B cell (primary cell): Measurements from ENCODE around the gene TOPBP1. TPM values are rescaled to one million over a fixed set of nuclear protein-coding genes. Genes with fewer than 3 reads are reported as not detected.
A peak's percentile ranks its signal among the peaks of the same experiment; 100 is the strongest.

Experiments used
- ATAC-seq: fragments of 200-7000 bp; cut with Tn5 transposase; one replicate; pipeline ENCODE4 v1.10.0; 2021; ENCODE audit warnings: low read depth, mild to moderate bottlenecking, moderate number of reproducible peaks, moderate library complexity
- CTCF ChIA-PET: fragments of 350-600 bp; sonication (Branson Sonifier 250); formaldehyde crosslinking; loops from one replicate; lab custom pipeline; 2021; ENCODE audit warnings: antibody characterized with exemption, inconsistent platforms; lab: Charles Lee
- POLR2A ChIA-PET: fragments of 350-600 bp; sonication (Branson Sonifier 250); formaldehyde crosslinking; loops from one replicate; lab custom pipeline; 2021; ENCODE audit warnings: antibody characterized with exemption; lab: Charles Lee
- DNase-seq: peaks from one replicate; pipeline ENCODE4 v3.0.0; 2013
- H2AFZ ChIP-seq: 2 replicates; pipeline ENCODE4 v1.6.1; 2012; ENCODE audit warnings: mild to moderate bottlenecking, low read depth, low read length; ENCODE audit not compliant: insufficient read depth, poor library complexity, severe bottlenecking
- H3K27ac ChIP-seq, 2 donors: 1 replicate in 1 of 2; 2 replicates in 1 of 2; pipeline ENCODE4 v1.5.1; 2012 to 2013; ENCODE audit warnings: low read length in 2 of 2, mild to moderate bottlenecking in 2 of 2, moderate library complexity in 1 of 2
- H3K27me3 ChIP-seq, 4 experiments: fragments of 200-600 bp in 1 of 4; sonication (generic) in 1 of 4; replicated peaks in 1 of 4; 1 replicate in 2 of 4; 2 replicates in 2 of 4; pipeline versions ENCODE4 v1.6.1 to v1.7.0; 2013 to 2016; ENCODE audit warnings: low read length in 3 of 4, mild to moderate bottlenecking in 2 of 4, mixed read lengths in 1 of 4, moderate library complexity in 1 of 4; ENCODE audit not compliant: insufficient read depth in 4 of 4, control insufficient read depth in 3 of 4; ENCODE audit errors: control extremely low read depth in 1 of 4
- H3K36me3 ChIP-seq, 2 experiments: replicated peaks in 1 of 2; 1 replicate in 1 of 2; 2 replicates in 1 of 2; pipeline versions ENCODE4 v1.6.1 to v1.7.1; 2013; ENCODE audit warnings: low read length in 1 of 2; ENCODE audit not compliant: insufficient read depth in 2 of 2, control insufficient read depth in 1 of 2; ENCODE audit errors: control extremely low read depth in 1 of 2, extremely low read depth in 1 of 2
- H3K4me1 ChIP-seq, 2 donors: fragments of 200-600 bp in 1 of 2; sonication (generic) in 1 of 2; 1 replicate in 1 of 2; 2 replicates in 1 of 2; pipeline versions ENCODE4 v1.5.1 to v1.6.1; 2013 to 2017; ENCODE audit warnings: low read length in 2 of 2; ENCODE audit not compliant: control insufficient read depth in 2 of 2, insufficient read depth in 2 of 2
- H3K4me2 ChIP-seq: replicated peaks from 2 replicates; pipeline ENCODE3; 2012; ENCODE audit warnings: mild to moderate bottlenecking, low read depth, low read length; ENCODE audit not compliant: poor library complexity, severe bottlenecking
- H3K4me3 ChIP-seq, 5 experiments: fragments of 200-600 bp in 1 of 5; sonication (generic) in 1 of 5; 1 replicate in 3 of 5; 2 replicates in 2 of 5; pipeline versions ENCODE4 v1.5.1 to v1.7.0; 2011 to 2016; ENCODE audit warnings: low read length in 4 of 5, mild to moderate bottlenecking in 4 of 5, low read depth in 2 of 5, control low read depth in 1 of 5, moderate library complexity in 1 of 5; ENCODE audit not compliant: insufficient read depth in 1 of 5; ENCODE audit errors: control extremely low read depth in 1 of 5, extremely low read depth in 1 of 5
- H3K79me2 ChIP-seq: fragments of 200-600 bp; sonication (generic); one replicate; pipeline ENCODE4 v1.6.0; 2016; ENCODE audit warnings: low read length; ENCODE audit not compliant: control insufficient read depth, insufficient read depth
- H3K9ac ChIP-seq: fragments of 200-600 bp; sonication (generic); 2 replicates; pipeline ENCODE4 v1.6.1; 2017; ENCODE audit warnings: mild to moderate bottlenecking, low read length, moderate library complexity
- H3K9me3 ChIP-seq, 3 donors: one replicate each; pipeline versions ENCODE4 v1.6.1 to v1.7.1; 2013; ENCODE audit warnings: low read length in 2 of 3; ENCODE audit not compliant: control insufficient read depth in 2 of 3, insufficient read depth in 1 of 3; ENCODE audit errors: control extremely low read depth in 1 of 3
- H4K20me1 ChIP-seq: 2 replicates; pipeline ENCODE4 v1.6.0; 2012; ENCODE audit warnings: mild to moderate bottlenecking, low read length; ENCODE audit not compliant: insufficient read depth, control insufficient read depth, poor library complexity, severe bottlenecking
- H3K27ac Mint-ChIP-seq: one replicate; pipeline ENCODE4 v1.8.0; 2021; ENCODE audit warnings: mixed read lengths
- H3K27me3 Mint-ChIP-seq: one replicate; pipeline ENCODE4 v1.8.0; 2021; ENCODE audit warnings: mixed read lengths
- H3K4me1 Mint-ChIP-seq: one replicate; pipeline ENCODE4 v1.8.0; 2021; ENCODE audit warnings: mixed read lengths
- H3K4me3 Mint-ChIP-seq: one replicate; pipeline ENCODE4 v1.8.0; 2021; ENCODE audit warnings: mixed read lengths
- H3K9me3 Mint-ChIP-seq: one replicate; pipeline ENCODE4 v1.8.0; 2022; ENCODE audit warnings: mixed read lengths; ENCODE audit not compliant: insufficient read depth
- CTCF ChIP-seq: fragments of 200-600 bp; IDR thresholded peaks from one replicate; pipeline ENCODE4 v1.8.0; 2022; ENCODE audit warnings: antibody characterized with exemption, mild to moderate bottlenecking
- EZH2 ChIP-seq: IDR thresholded peaks from 2 replicates; pipeline ENCODE4 v1.6.1; 2012; ENCODE audit warnings: borderline replicate concordance, low read depth, mild to moderate bottlenecking, moderate library complexity, low read length; ENCODE audit not compliant: insufficient read depth, poor library complexity, severe bottlenecking
- WGBS: methylation state at CpG from one replicate; pipeline ENCODE4 v1.1.5; 2013; ENCODE audit warnings: missing lambda C conversion rate; ENCODE audit not compliant: insufficient coverage; 5-methylcytosine and 5-hydroxymethylcytosine counted together
- intact Hi-C: fragments of 100-400 bp; cut with micrococcal nuclease; formaldehyde crosslinking; loops from one replicate; pipeline ENCODE4 v1.10.0; 2022
- polyA plus RNA-seq: library from polyadenylated mRNA; depleted of rRNA; stranded (reverse); fragments of >200 nt; gene quantifications from 2 replicates; pipeline ENCODE4 v1.2.3, GENCODE V29; 2012
- total RNA-seq, 2 donors: library from RNA; stranded (reverse); fragments of 120-200 nt in 1 of 2; gene quantifications; 1 replicate in 1 of 2; 2 replicates in 1 of 2; pipeline versions ENCODE4 v1.2.3 to v1.2.4, GENCODE V29; 2013 to 2022

Gene TOPBP1
- total and polyA plus RNA-seq, 2 donors (not counting 1 experiment from before 2014, with no cell fraction given): 34.2 to 53.7 TPM

- DNase-seq (peak; percentile 63), ATAC-seq (peak; percentile 58)
- WGBS: 45% methylated on average over 3 of the region's 7 CpGs
- ChIA-PET CTCF (no interaction called here), POLR2A (no interaction called here)
- no peak overlapping the region for H3K27ac ChIP-seq
- H3K4me1 ChIP-seq: peaks cover 19 to 26% of the 10 kb centered on the region in 2 donors
- H3K36me3 ChIP-seq: peaks cover 0 to 2% of the 10 kb centered on the region in 2 experiments
- no peak overlapping the region for H3K9ac ChIP-seq
- peak overlapping the region; percentile 72 for H3K27ac Mint-ChIP-seq
- peak overlapping the region; percentile 72 for H3K4me3 Mint-ChIP-seq
- no peaks in the 10 kb centered on the region for H4K20me1 ChIP-seq
- no peaks in the 10 kb centered on the region for H3K27me3 Mint-ChIP-seq
- H3K4me2 ChIP-seq: peak overlapping the region; percentile 29
- no peaks in the 10 kb centered on the region for H3K9me3 ChIP-seq
- H3K4me3 ChIP-seq: no peak overlapping the region
- H2AFZ ChIP-seq: peak overlapping the region; percentile 60
- peaks cover 47% of the 10 kb centered on the region for H3K79me2 ChIP-seq
- intact Hi-C loops: loop anchor here (2.0 to 5.0 kb wide), 6 partner anchors 43 to 1246 kb away; partner anchors contain the start of genes ANAPC13, CEP63, DNAJC13 and NPHP3
- no peaks in the 10 kb centered on the region for H3K9me3 Mint-ChIP-seq
- H3K4me1 Mint-ChIP-seq: peaks cover 41% of the 10 kb centered on the region
- H3K27me3 ChIP-seq: no peaks in the 10 kb centered on the region
- peak; percentile 77 for TF ChIP-seq CTCF
- no peak for TF ChIP-seq EZH2
These were observed 2.0 kb upstream of the TOPBP1 start for GRCh38 chr3:133663569-133664313.

- 0% methylated on average over 2 of the region's 7 CpGs for WGBS
- Mint-ChIP-seq H3K9me3 (no peaks in the 10 kb centered on the region), H3K27ac (peak overlapping the region; percentile 95), H3K4me3 (peak overlapping the region; percentile 98), H3K4me1 (peaks cover 41% of the 10 kb centered on the region), H3K27me3 (no peaks in the 10 kb centered on the region)
- H3K4me1 ChIP-seq: peaks cover 19 to 26% of the 10 kb centered on the region in 2 donors
- POLR2A ChIA-PET: interaction anchor here (0.6 to 1.2 kb wide), 4 partner anchors 86 to 99 kb away, joined by 3 to 5 read pairs (median 4); partner anchors contain the start of gene CDV3
- peak overlapping the region; percentile 95 for H2AFZ ChIP-seq
- H3K4me3 ChIP-seq: peak overlapping the region; percentile 74 to 95 (median 91)
- peaks cover 48% of the 10 kb centered on the region for H3K79me2 ChIP-seq
- peak overlapping the region; percentile 90 for H3K9ac ChIP-seq
- peak overlapping the region; percentile 67 to 87 for H3K27ac ChIP-seq
- H3K27me3 ChIP-seq: no peaks in the 10 kb centered on the region
- H3K9me3 ChIP-seq: no peaks in the 10 kb centered on the region
- peak overlapping the region; percentile 81 for H3K4me2 ChIP-seq
- CTCF ChIA-PET: interaction anchor here (0.9 kb wide), 1 partner anchor 13 kb away, joined by 3 read pairs; no protein-coding TSS in a partner anchor
- no peak for TF ChIP-seq CTCF
- no peak for TF ChIP-seq EZH2
- no peaks in the 10 kb centered on the region for H4K20me1 ChIP-seq
- peaks cover 4 to 8% of the 10 kb centered on the region in 2 experiments for H3K36me3 ChIP-seq
- ATAC-seq (no peak), DNase-seq (no peak)
- intact Hi-C loops: loop anchor here (1.0 to 5.0 kb wide), 8 partner anchors 41 to 1245 kb away; partner anchors contain the start of genes ANAPC13, CDV3, CEP63 and DNAJC13
These were observed 524 bp upstream of the TOPBP1 start for GRCh38 chr3:133662278-133662651.
